Fibroblast of lung (primary cell): ENCODE results near the gene PABPN1. TPM values are rescaled to one million over a fixed set of nuclear protein-coding genes. Genes with fewer than 3 reads are reported as not detected.

Experiments
- DNase-seq, 2 donors: peaks; one replicate each; pipeline versions ENCODE4 v3.0.0 to v3.0.0-alpha.2; 2010; ENCODE audit warnings: low read depth in 2 of 2
- H2AFZ ChIP-seq: 2 replicates; pipeline ENCODE4 v1.5.1; 2012; ENCODE audit warnings: low read length, control low read depth, inconsistent platforms
- H3K27ac ChIP-seq: 2 replicates; pipeline ENCODE4 v1.5.1; 2011; ENCODE audit warnings: low read length, control low read depth; ENCODE audit not compliant: insufficient read depth
- H3K27me3 ChIP-seq: 2 replicates; pipeline ENCODE4 v1.5.1; 2011; ENCODE audit warnings: mild to moderate bottlenecking, low read length; ENCODE audit not compliant: control insufficient read depth, insufficient read depth
- H3K36me3 ChIP-seq: 2 replicates; pipeline ENCODE4 v1.5.1; 2011; ENCODE audit warnings: low read length; ENCODE audit not compliant: control insufficient read depth, insufficient read depth
- H3K4me1 ChIP-seq: 2 replicates; pipeline ENCODE4 v1.5.1; 2011; ENCODE audit warnings: low read length; ENCODE audit not compliant: control insufficient read depth, insufficient read depth; ENCODE audit errors: extremely low read depth
- H3K4me2 ChIP-seq: 2 replicates; pipeline ENCODE4 v1.5.1; 2011; ENCODE audit warnings: low read length, control low read depth; ENCODE audit not compliant: insufficient read depth; ENCODE audit errors: extremely low read depth
- H3K4me3 ChIP-seq, 4 experiments: fragments of 200-600 bp in 1 of 4; sonication (generic) in 1 of 4; replicated peaks in 1 of 4; 2 replicates each; pipeline ENCODE4 v1.5.1; 2011 to 2016; ENCODE audit warnings: low read length in 4 of 4, low read depth in 3 of 4, mild to moderate bottlenecking in 3 of 4, control low read depth in 2 of 4, inconsistent platforms in 1 of 4, mixed read lengths in 1 of 4; ENCODE audit not compliant: insufficient read depth in 1 of 4; ENCODE audit errors: control extremely low read depth in 1 of 4
- H3K79me2 ChIP-seq: 2 replicates; pipeline ENCODE4 v1.5.1; 2012; ENCODE audit warnings: mild to moderate bottlenecking, low read length, inconsistent platforms; ENCODE audit not compliant: control insufficient read depth, insufficient read depth
- H3K9ac ChIP-seq: 2 replicates; pipeline ENCODE4 v1.5.1; 2011; ENCODE audit warnings: mild to moderate bottlenecking, low read length, control low read depth; ENCODE audit not compliant: insufficient read depth
- H3K9me3 ChIP-seq: 2 replicates; pipeline ENCODE4 v1.5.1; 2012; ENCODE audit warnings: low read depth, low read length; ENCODE audit not compliant: control insufficient read depth, insufficient read depth
- H4K20me1 ChIP-seq: 2 replicates; pipeline ENCODE4 v1.5.1; 2011; ENCODE audit warnings: low read length; ENCODE audit not compliant: control insufficient read depth, insufficient read depth; ENCODE audit errors: extremely low read depth
- EZH2 ChIP-seq: IDR thresholded peaks from 2 replicates; pipeline ENCODE4 v1.5.1; 2012; ENCODE audit warnings: low read length, control low read depth, mild to moderate bottlenecking; ENCODE audit errors: missing control alignments
- polyA plus RNA-seq, 2 donors: library from polyadenylated mRNA; depleted of rRNA in 1 of 2; stranded (reverse) in 1 of 2; unstranded in 1 of 2; fragments of >200 nt; gene quantifications; 2 replicates each; pipeline ENCODE4 v1.2.1, GENCODE V29; 2011 to 2012; ENCODE audit warnings: missing spikeins in 1 of 2
- total RNA-seq: library from RNA; depleted of rRNA; stranded (reverse); fragments of >200 nt; gene quantifications from 2 replicates; pipeline ENCODE4 v1.2.1, GENCODE V29; 2014
- TF ChIP-seq, protein P1 (sequence below), 2 donors: IDR thresholded peaks in 1 of 2; conservative IDR thresholded peaks in 1 of 2; 1 replicate in 1 of 2; 2 replicates in 1 of 2; pipeline ENCODE4 v1.5.1; 2011 to 2012; ENCODE audit warnings: low read length in 2 of 2, control low read depth in 1 of 2, inconsistent platforms in 1 of 2, low read depth in 1 of 2, mild to moderate bottlenecking in 1 of 2

PABPN1 gene
- total and polyA plus RNA-seq, 2 donors (not counting 1 experiment from before 2014, with no cell fraction given), result 73.2 to 152 TPM

DNA sequence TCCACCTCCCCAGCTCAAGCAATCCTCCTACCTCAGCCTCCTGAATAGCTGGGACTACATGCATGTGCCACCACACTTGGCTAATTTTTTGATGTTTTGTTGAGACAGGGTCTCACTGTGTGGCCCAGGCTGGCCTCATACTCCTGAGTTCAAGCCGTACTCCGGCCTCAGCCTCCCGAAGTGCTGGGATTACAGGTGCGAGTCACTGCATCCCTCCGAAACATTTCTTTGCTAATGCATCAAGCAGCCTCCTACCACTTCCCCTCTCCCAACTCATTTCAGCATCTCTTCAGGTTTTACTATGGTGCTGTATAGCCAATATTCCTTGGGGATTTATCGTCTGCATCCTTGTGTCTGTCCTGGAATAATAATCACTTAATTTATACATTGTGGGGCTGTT lies 33.7 kb downstream of the PABPN1 start:
- no peak overlapping the region for H3K4me2 ChIP-seq
- H4K20me1 ChIP-seq, result no peaks in the 10 kb centered on the region
- H3K4me3 ChIP-seq, result no peak overlapping the region
- H3K79me2 ChIP-seq, result no peaks in the 10 kb centered on the region
- H3K4me1 ChIP-seq, result no peaks in the 10 kb centered on the region
- TF ChIP-seq, protein P1, sequence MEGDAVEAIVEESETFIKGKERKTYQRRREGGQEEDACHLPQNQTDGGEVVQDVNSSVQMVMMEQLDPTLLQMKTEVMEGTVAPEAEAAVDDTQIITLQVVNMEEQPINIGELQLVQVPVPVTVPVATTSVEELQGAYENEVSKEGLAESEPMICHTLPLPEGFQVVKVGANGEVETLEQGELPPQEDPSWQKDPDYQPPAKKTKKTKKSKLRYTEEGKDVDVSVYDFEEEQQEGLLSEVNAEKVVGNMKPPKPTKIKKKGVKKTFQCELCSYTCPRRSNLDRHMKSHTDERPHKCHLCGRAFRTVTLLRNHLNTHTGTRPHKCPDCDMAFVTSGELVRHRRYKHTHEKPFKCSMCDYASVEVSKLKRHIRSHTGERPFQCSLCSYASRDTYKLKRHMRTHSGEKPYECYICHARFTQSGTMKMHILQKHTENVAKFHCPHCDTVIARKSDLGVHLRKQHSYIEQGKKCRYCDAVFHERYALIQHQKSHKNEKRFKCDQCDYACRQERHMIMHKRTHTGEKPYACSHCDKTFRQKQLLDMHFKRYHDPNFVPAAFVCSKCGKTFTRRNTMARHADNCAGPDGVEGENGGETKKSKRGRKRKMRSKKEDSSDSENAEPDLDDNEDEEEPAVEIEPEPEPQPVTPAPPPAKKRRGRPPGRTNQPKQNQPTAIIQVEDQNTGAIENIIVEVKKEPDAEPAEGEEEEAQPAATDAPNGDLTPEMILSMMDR (conservative IDR thresholded peaks at IDR 0.05 in 1 of 2, IDR thresholded peaks at IDR 0.05 in 1 of 2; ENCODE audit: low read depth in 1 of 2, low read length in 2 of 2), result no peak
- no peak for TF ChIP-seq EZH2
- H3K9ac ChIP-seq, result no peak overlapping the region
- H3K27ac ChIP-seq, result no peak overlapping the region
- H3K9me3 ChIP-seq, result no peaks in the 10 kb centered on the region
- no peak for DNase-seq
- no peak overlapping the region for H2AFZ ChIP-seq
- peaks cover 2% of the 10 kb centered on the region for H3K27me3 ChIP-seq
- H3K36me3 ChIP-seq, result no peaks in the 10 kb centered on the region

DNA sequence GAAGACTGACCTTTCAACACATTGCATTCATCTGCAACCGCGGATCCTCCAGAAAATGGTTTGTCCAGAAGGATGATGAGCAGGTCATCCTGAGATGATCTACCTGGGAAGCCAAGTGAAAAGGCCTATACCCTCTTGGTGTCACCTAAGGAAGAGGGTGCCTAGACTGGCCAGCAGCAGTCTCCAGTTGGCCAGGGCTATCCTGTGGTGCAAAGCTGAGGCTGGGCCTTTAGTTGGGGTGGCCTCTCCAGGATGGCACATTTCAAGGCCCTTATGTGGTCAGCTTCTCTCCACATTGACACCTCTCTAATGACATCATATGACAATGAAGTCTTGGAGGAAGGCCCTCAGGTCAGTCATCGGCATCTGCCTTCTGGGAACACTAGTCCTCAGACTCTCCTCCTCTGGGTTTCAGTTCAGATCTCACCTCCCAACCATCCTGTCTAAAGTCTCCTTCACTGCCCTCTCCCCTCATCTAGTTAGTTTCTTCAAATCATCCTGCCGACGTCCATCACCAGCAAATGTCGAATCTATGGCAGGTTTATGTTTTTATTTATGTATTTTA lies 34.7 kb downstream of the PABPN1 start:
- Histone ChIP-seq H3K36me3 (no peaks in the 10 kb centered on the region), H3K4me3 (no peak overlapping the region), H2AFZ (no peak overlapping the region), H3K79me2 (no peaks in the 10 kb centered on the region), H3K9me3 (no peaks in the 10 kb centered on the region), H3K4me1 (no peaks in the 10 kb centered on the region), H3K9ac (no peak overlapping the region), H3K4me2 (no peak overlapping the region), H4K20me1 (no peaks in the 10 kb centered on the region), H3K27me3 (peaks cover 2% of the 10 kb centered on the region), H3K27ac (no peak overlapping the region)
- TF ChIP-seq, protein P1 (conservative IDR thresholded peaks at IDR 0.05 in 1 of 2, IDR thresholded peaks at IDR 0.05 in 1 of 2; ENCODE audit: low read depth in 1 of 2, low read length in 2 of 2), result no peak
- TF ChIP-seq EZH2, result no peak
- DNase-seq, result no peak

GRCh38 chr14:23356662-23357061 lies 35.4 kb downstream of the PABPN1 start:
- TF ChIP-seq, protein P1 (conservative IDR thresholded peaks at IDR 0.05 in 1 of 2, IDR thresholded peaks at IDR 0.05 in 1 of 2; ENCODE audit: low read depth in 1 of 2, low read length in 2 of 2), result no peak
- TF ChIP-seq EZH2, result no peak
- peaks cover 1% of the 10 kb centered on the region for H3K27me3 ChIP-seq
- no peaks in the 10 kb centered on the region for H4K20me1 ChIP-seq
- H3K79me2 ChIP-seq, result no peaks in the 10 kb centered on the region
- no peak overlapping the region for H3K9ac ChIP-seq
- H3K4me2 ChIP-seq, result no peak overlapping the region
- DNase-seq, result no peak
- no peaks in the 10 kb centered on the region for H3K9me3 ChIP-seq
- H3K4me3 ChIP-seq, result no peak overlapping the region
- H3K4me1 ChIP-seq, result no peaks in the 10 kb centered on the region
- H2AFZ ChIP-seq, result no peak overlapping the region
- no peaks in the 10 kb centered on the region for H3K36me3 ChIP-seq
- H3K27ac ChIP-seq, result no peak overlapping the region
